Ovary (tissue), 9 donors: ENCODE measurements around the gene BRD4. TPM values are rescaled to one million over a fixed set of nuclear protein-coding genes. Genes with fewer than 3 reads are reported as not detected.

Experiments
- DNase-seq, 5 donors: peaks; one replicate each; pipeline ENCODE4 v3.0.0-alpha.2; 2019 to 2020
- H3K27ac ChIP-seq, 2 donors: fragments of 200-600 bp; one replicate each; pipeline versions ENCODE4 v1.5.1 to v1.8.0; 2019 to 2022
- H3K27me3 ChIP-seq: fragments of 200-600 bp; one replicate; pipeline ENCODE4 v1.8.0; 2022
- H3K36me3 ChIP-seq: fragments of 200-600 bp; sonication (generic); one replicate; pipeline ENCODE4 v1.5.1; 2019
- H3K4me1 ChIP-seq: one replicate; pipeline ENCODE4 v1.8.1; 2013; ENCODE audit warnings: mild to moderate bottlenecking, moderate library complexity; ENCODE audit not compliant: insufficient read depth
- H3K4me3 ChIP-seq: fragments of 200-600 bp; sonication (generic); one replicate; pipeline ENCODE4 v1.5.1; 2017
- H3K9me3 ChIP-seq, 2 donors: fragments of 200-600 bp in 1 of 2; sonication (generic) in 1 of 2; one replicate each; pipeline versions ENCODE4 v1.5.1 to v1.8.1; 2013 to 2019; ENCODE audit warnings: mild to moderate bottlenecking in 1 of 2, moderate library complexity in 1 of 2
- EP300 ChIP-seq: sonication (generic); formaldehyde crosslinking; IDR thresholded peaks from one replicate; pipeline ENCODE4 v1.6.1; 2017; ENCODE audit warnings: antibody characterized with exemption
- POLR2A ChIP-seq: fragments of 450-650 bp; IDR thresholded peaks from one replicate; pipeline ENCODE4 v1.6.1; 2017; ENCODE audit warnings: antibody characterized with exemption, mild to moderate bottlenecking, moderate library complexity
- WGBS, 3 donors: extraction: QIAGEN DNeasy Blood & Tissue Kit in 1 of 3; methylation state at CpG; one replicate each; pipeline versions ENCODE4 v1.1.5 to v1.1.7; 2013 to 2017; 5-methylcytosine and 5-hydroxymethylcytosine counted together
- intact Hi-C, 4 donors: fragments of 100-400 bp; cut with DNase I; formaldehyde crosslinking; loops; one replicate each; pipeline versions ENCODE4 v1.11.0 to v1.15.1; 2022 to 2023
- polyA plus RNA-seq, 2 donors: library from polyadenylated mRNA; stranded (reverse); fragments of 200-250 nt in 1 of 2; fragments of 350-450 nt in 1 of 2; fragmentation: Illumina TruSeq in 1 of 2; extraction: RNeasy Lipid Tissue Mini Kit (QIAGEN cat#74804) in 1 of 2; gene quantifications; one replicate each; pipeline ENCODE4 v1.2.3, GENCODE V29; 2013 to 2014
- total RNA-seq, 7 donors: library from RNA; depleted of rRNA in 2 of 7; stranded (reverse); fragments of >200 nt in 2 of 7; fragmentation: NEBNext Ultra II Directional in 3 of 7; extraction: Animal tissue kit (Norgen Biotek cat#: 25700) in 3 of 7; gene quantifications; one replicate each; pipeline versions ENCODE4 v1.1.0 to v1.2.4, GENCODE V29; 2016 to 2023
- TF ChIP-seq, protein P1 (sequence below), 3 donors: fragments of 450-650 bp in 2 of 3; fragments of 200-600 bp in 1 of 3; IDR thresholded peaks; one replicate each; pipeline versions ENCODE4 v1.5.1 to v1.8.0; 2016 to 2022; ENCODE audit warnings: antibody characterized with exemption in 3 of 3, mild to moderate bottlenecking in 1 of 3
- donor health status: DM: no; HTN: no; CAD: no; lungs with moderate emphysema.
- donor health status: DM: no; HTN: no; CAD: no.
- donor health status: Bipolar disorder and iron deficiency.
- donor health status: DM: yes; HTN: yes; CAD: no.
- donor health status: DM: no; HTN: no; CAD: no.
- donor health status: DM: yes; HTN: yes; CAD: no.

The BRD4 gene
- total and polyA plus RNA-seq, 9 donors: 19.6 to 127 (median 90.4) TPM

DNA sequence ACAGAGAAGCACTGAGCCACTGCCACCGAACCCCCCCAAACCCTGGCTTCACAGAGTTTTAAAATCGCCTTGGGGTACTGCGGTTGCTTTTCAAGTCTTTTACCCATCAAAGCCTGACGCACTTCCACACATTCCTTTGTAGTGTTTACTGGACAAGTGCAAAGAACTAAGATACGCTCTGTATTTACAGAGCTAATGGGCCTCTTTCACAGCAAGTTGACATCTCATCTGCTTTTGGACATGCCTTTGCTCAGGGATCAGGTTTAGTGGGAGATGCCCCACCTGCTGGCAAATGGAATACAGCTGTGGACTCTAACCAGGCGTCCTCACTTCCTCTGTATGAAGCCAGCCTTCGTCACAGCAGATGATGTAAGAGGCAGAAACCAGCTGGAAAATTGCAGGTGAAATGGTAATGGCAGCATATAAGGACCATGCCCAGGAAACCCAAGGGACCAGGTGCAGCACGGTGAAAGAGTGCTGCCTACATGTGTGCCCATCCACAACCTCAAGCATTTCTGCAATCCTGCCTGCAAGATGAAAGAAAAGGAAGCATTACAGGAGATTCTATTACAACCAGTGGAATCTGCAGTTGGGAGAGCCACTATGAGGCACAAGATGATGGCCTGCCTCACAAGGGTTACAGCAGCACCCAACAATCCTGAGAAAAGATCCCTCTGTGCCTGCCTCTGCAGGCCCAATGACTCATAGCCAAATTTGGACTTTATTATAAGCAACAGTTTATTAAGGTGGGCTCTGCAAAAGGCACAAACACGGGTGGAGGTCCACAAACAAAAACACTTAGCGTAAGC lies 34.7 kb downstream of the BRD4 start:
- intact Hi-C loops: no loop called here
- H3K36me3 ChIP-seq: no peaks in the 10 kb centered on the region
- H3K27me3 ChIP-seq: no peaks in the 10 kb centered on the region
- no peaks in the 10 kb centered on the region for H3K9me3 ChIP-seq
- peaks cover 54% of the 10 kb centered on the region for H3K4me1 ChIP-seq
- TF ChIP-seq POLR2A (no peak), EP300 (no peak)
- TF ChIP-seq, protein P1, sequence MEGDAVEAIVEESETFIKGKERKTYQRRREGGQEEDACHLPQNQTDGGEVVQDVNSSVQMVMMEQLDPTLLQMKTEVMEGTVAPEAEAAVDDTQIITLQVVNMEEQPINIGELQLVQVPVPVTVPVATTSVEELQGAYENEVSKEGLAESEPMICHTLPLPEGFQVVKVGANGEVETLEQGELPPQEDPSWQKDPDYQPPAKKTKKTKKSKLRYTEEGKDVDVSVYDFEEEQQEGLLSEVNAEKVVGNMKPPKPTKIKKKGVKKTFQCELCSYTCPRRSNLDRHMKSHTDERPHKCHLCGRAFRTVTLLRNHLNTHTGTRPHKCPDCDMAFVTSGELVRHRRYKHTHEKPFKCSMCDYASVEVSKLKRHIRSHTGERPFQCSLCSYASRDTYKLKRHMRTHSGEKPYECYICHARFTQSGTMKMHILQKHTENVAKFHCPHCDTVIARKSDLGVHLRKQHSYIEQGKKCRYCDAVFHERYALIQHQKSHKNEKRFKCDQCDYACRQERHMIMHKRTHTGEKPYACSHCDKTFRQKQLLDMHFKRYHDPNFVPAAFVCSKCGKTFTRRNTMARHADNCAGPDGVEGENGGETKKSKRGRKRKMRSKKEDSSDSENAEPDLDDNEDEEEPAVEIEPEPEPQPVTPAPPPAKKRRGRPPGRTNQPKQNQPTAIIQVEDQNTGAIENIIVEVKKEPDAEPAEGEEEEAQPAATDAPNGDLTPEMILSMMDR (IDR thresholded peaks at IDR 0.05): no peak
- WGBS, 3 donors: 33 to 41% (median 35%) methylated on average over 10 of the region's 10 CpGs
- H3K27ac ChIP-seq: no peak overlapping the region
- H3K4me3 ChIP-seq: no peak overlapping the region
- no peak for DNase-seq

DNA sequence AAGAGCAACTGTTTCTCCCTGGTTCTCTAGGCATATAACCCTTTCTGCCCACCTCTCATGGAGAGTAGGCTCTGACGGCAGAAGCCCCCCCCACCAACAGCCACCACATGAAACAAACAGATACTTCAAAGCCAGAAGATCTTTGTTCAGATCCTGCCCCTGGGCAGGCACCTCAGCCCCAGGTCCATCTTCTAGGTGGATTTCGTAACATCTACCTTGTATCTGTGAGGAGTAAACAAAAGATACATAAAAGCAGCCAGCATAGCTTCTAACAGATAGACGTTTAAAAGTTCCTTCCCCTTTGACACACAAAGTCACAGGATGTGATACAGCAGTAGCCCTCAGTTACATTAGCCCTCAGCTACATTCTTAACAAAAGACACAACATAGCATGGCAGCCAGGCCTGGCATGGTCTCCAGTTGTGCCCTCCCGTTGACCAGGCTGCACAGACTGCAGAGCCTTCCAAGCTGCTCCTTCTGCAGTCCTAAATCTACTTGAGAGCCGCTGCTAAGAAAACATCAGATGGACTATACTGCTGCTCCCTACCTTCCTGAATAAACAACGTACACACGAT lies 35.4 kb downstream of the BRD4 start:
- DNase-seq: no peak
- TF ChIP-seq POLR2A (no peak), EP300 (no peak)
- TF ChIP-seq, protein P1 (IDR thresholded peaks at IDR 0.05): no peak
- intact Hi-C loops: no loop called here
- Histone ChIP-seq H3K9me3 (no peaks in the 10 kb centered on the region), H3K36me3 (no peaks in the 10 kb centered on the region), H3K4me3 (no peak overlapping the region), H3K27ac (no peak overlapping the region), H3K27me3 (no peaks in the 10 kb centered on the region), H3K4me1 (peaks cover 54% of the 10 kb centered on the region)
- 22 to 37% (median 23%) methylated on average over 7 of the region's 7 CpGs for WGBS, 3 donors

DNA sequence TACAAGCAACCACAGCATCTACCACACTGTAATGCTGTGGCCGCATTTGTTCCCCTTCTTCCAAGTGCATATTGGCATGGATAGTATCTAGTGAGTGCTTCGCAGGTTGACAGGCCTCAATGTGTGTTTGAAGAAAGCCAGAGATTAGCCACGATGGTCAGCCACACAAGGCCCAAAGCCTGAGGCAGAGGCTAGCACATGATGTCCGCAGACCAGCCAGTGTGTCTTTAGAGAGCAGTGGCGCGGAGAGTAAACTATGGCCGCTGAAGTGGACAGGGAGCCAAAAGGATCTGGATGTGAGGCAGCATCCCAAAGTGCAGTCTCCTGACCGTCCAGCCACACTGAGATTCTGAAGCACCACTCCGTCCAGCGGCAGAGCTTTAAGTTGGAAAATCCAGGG lies 36.0 kb downstream of the BRD4 start:
- no peaks in the 10 kb centered on the region for H3K9me3 ChIP-seq
- TF ChIP-seq, protein P1 (IDR thresholded peaks at IDR 0.05): no peak
- TF ChIP-seq EP300 (no peak), POLR2A (no peak)
- intact Hi-C loops: no loop called here
- H3K36me3 ChIP-seq: no peaks in the 10 kb centered on the region
- H3K4me3 ChIP-seq: no peak overlapping the region
- DNase-seq: no peak
- 62 to 70% (median 70%) methylated on average over 10 of the region's 10 CpGs for WGBS, 3 donors
- H3K4me1 ChIP-seq: peaks cover 53% of the 10 kb centered on the region
- no peak overlapping the region for H3K27ac ChIP-seq
- no peaks in the 10 kb centered on the region for H3K27me3 ChIP-seq

DNA sequence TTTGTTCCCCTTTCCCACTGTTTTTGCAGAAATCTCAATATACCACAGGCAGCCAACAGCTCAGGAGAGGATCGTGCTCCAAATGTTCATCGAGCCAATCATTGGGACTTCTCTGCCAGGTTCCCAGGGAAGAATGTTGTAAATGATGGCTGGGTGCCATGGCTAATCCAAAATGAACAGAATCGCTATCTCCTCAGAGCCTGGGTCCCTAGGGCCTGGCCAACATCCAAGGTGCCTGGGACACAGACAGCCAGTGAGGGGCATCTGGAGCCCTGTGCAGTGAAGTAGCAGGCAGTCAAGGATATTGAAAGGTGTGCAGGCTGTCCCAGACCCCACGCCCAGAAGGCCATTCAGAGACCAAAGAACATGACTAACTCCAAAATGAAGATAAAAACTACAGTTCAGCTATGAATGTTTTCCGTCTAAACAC lies 37.8 kb downstream of the BRD4 start:
- DNase-seq: peak in 3 of 5 donors; percentile 32 to 55 (median 41)
- no peaks in the 10 kb centered on the region for H3K36me3 ChIP-seq
- no peak for TF ChIP-seq POLR2A
- no peak for TF ChIP-seq EP300
- TF ChIP-seq, protein P1 (IDR thresholded peaks at IDR 0.05): no peak
- no peaks in the 10 kb centered on the region for H3K27me3 ChIP-seq
- no peak overlapping the region for H3K27ac ChIP-seq
- intact Hi-C loops: no loop called here
- H3K4me3 ChIP-seq: no peak overlapping the region
- peaks cover 50% of the 10 kb centered on the region for H3K4me1 ChIP-seq
- no peaks in the 10 kb centered on the region for H3K9me3 ChIP-seq
- 9 to 14% (median 12%) methylated on average over 5 of the region's 5 CpGs for WGBS, 3 donors
